C4-2B (cell line): Measurements from ENCODE around the gene CABLES2.

ENCODE experiments used
- H3K27ac ChIP-seq: fragments of 450-650 bp; 2 replicates; pipeline ENCODE4 v1.5.1; 2017
- ZFX ChIP-seq: fragments of 450-650 bp; IDR thresholded peaks from 2 replicates; pipeline ENCODE4 v1.6.1; 2017
- TF ChIP-seq, protein P1 (sequence below): fragments of 450-650 bp; conservative IDR thresholded peaks from 2 replicates; pipeline ENCODE4 v1.5.1; 2017; ENCODE audit warnings: mild to moderate bottlenecking

The CABLES2 gene

DNA sequence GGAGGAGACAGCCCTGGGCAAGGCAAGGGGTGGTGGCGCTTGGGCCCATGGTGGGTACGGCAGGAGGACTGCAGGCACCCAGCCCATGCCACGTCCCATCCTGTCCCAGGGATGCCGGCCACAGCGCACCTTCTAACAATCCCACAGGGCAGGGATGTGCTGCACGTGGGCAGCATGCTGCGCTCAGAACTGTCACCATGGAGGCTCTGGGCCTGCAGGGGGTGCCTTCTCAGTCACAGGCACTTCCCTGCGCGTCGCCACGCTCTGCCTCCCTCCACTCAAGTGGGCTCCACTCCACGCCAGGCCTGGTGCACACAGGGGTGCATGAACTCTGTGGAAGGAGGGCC, 2.4 kb downstream of the CABLES2 start:
- no peak overlapping the region for H3K27ac ChIP-seq
- TF ChIP-seq, protein P1, sequence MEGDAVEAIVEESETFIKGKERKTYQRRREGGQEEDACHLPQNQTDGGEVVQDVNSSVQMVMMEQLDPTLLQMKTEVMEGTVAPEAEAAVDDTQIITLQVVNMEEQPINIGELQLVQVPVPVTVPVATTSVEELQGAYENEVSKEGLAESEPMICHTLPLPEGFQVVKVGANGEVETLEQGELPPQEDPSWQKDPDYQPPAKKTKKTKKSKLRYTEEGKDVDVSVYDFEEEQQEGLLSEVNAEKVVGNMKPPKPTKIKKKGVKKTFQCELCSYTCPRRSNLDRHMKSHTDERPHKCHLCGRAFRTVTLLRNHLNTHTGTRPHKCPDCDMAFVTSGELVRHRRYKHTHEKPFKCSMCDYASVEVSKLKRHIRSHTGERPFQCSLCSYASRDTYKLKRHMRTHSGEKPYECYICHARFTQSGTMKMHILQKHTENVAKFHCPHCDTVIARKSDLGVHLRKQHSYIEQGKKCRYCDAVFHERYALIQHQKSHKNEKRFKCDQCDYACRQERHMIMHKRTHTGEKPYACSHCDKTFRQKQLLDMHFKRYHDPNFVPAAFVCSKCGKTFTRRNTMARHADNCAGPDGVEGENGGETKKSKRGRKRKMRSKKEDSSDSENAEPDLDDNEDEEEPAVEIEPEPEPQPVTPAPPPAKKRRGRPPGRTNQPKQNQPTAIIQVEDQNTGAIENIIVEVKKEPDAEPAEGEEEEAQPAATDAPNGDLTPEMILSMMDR = no peak
- no peak for TF ChIP-seq ZFX

DNA sequence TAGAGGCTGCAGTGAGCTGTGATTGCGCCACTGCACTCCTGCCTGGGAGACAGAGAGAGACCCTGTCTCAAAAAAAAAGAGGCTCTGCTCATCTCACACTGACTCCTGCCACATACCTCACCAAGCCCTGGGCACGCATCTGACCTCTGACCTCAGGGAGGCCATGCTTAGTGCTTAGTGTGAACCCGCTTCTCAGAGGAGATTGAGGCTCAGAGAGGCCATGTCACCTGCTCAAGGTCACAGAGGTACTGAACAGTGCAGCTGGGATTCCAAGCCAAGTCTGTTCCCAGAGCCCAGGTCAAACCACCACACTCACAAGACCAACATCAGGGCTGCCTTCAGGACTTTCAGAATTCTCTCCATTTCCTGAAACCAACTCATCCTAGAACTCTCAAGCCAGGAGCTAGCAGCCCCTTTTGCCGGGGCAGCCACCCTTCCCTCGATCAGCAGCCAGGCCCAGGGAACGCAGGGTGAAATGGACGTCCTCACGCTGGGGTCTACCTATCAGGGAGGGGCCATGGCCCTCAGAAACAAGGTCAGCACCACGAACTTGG, 2.9 kb downstream of the CABLES2 start:
- no peak for TF ChIP-seq ZFX
- TF ChIP-seq, protein P1 = no peak
- H3K27ac ChIP-seq = no peak overlapping the region

DNA sequence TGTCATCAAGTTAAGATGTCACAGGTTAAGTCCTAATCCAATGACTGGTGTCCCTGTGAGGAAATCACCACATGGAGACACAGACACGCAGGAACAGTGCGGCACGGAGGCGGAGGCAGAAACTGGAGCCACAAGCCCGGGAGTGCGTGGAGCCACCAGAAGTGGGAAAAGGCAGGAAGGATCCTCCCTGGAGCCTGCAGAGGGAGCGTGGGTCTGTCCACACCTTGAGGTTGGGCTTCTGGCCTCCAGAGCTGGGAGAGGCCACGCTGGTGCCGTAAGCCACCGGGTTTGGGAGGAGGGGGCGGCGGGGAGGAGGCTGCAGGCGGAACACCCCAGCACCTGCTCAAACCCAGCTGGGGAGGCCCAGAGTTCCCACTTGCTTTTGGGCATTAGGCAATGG, 3.8 kb downstream of the CABLES2 start:
- TF ChIP-seq, protein P1 = no peak
- no peak for TF ChIP-seq ZFX
- H3K27ac ChIP-seq = no peak overlapping the region

DNA sequence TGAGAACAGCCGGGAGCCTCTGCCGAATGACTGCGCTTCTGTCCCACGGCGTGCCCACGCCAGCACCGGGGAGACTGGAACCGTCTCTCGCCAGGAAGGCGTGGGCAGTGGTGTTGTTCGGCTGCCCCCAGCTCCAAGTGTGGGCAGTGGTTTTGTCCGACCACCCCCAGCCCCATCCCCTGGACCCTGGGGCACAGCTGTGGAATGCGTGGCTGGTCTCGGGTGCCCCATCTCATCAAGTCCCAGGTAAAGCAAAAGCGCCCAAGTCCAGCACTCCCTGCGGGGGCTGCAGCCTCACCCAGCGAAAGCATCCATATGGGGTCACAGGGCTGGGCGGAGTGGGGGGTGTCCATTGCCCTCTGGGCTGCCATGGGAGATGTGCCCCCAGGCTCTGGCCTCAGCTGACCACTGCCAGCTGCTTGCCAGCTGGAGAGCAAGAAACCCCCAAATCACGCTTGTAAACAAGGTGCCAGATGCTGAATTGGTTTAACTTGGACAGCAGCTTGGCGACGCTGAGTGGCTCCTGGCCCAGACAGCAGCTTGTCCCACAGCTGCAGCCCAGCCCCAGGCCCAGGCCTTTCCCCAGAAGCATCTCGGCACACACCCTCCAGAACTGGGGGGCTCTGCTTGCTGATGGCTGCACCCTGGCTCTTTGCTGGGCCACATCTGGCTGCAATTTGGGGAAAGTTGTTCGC, 4.5 kb downstream of the CABLES2 start:
- TF ChIP-seq, protein P1 = no peak
- no peak for TF ChIP-seq ZFX
- H3K27ac ChIP-seq = no peak overlapping the region

DNA sequence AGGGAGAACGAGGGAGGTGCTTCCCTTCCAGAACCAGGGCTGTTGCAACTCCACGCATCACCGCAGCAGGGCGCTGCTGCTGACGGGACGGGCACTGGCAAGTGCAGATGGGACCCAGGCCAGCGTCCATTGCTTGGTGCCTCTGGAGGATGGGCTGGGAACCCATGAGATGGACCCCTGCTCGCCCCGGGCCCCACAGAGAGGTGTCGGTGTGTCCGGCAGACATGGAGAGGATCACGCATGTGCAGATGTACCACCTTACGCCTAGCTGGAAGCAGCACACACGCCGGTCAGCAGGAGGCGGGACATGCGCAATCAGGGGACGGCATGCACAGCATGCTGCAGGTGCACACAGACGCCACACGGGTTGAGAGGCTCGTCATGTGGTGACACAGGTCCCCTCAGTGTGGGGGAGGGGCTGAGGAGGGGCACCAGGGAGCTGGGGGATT, 5.7 kb downstream of the CABLES2 start:
- no peak overlapping the region for H3K27ac ChIP-seq
- TF ChIP-seq, protein P1 = no peak; the same call in 1 of the 2 replicates
- no peak for TF ChIP-seq ZFX

DNA sequence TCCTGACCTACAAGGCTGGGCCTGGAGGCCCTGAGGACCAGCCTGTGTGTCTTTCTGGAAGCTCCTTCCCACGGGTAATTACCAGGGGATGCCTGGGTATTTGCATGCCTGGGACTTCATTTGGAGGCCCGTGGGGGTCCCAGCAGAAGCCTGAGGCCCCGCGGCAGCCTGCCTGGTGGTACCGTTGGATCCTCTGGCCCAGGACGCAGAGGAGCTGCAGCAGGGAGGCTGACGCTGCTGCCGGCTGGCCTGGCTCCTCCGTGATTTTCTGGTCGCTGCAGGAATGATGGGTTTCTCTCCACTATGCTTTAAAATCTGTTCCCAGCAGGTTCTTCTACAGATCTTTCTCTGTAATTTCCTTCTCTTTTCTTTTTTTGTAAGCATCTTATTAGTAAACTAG, 6.5 kb downstream of the CABLES2 start:
- no peak for TF ChIP-seq ZFX
- TF ChIP-seq, protein P1 = no peak
- H3K27ac ChIP-seq = no peak overlapping the region

DNA sequence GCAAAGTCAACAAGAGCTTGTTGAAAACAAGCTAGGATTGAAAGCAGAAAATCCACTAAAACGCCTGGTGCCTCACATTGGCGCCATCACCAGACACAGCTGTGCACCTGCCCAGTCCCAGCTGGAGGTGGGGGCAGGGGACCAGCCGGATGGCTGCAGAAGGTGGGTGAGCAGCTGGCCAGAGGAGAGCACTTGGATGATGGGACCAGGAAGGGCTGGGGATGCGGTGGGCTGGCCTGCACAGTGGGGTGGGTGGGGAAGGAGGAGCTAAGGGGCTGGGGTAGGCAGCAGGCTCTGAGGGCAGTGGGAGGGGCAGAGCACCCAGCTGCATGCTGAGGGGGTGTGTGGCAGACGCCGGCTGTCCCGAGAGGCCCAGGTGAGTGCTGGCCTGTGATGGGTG, 7.1 kb downstream of the CABLES2 start:
- no peak for TF ChIP-seq ZFX
- TF ChIP-seq, protein P1 = no peak
- H3K27ac ChIP-seq = no peak overlapping the region
